ENCODE results near the gene ALG3. TPM values are rescaled to one million over a fixed set of nuclear protein-coding genes. Genes with fewer than 3 reads are reported as not detected.

The ALG3 gene
- total RNA-seq, 1 experiment from 2014 or later, result 68.8 TPM

- ChIA-PET CTCF (interaction anchor here (0.6 to 0.9 kb wide), 3 partner anchors 10 to 13 kb away, joined by 3 to 11 read pairs (median 3); no protein-coding TSS in a partner anchor), POLR2A (ENCODE audit: low non-redundant PET) (no interaction called here)
- intact Hi-C loops (cut with micrococcal nuclease; ENCODE audit: unreplicated experiment), result loop anchor here (2.0 to 5.0 kb wide), 2 partner anchors 117 to 355 kb away; no protein-coding TSS in a partner anchor
- Histone ChIP-seq H3K36me3 (ENCODE audit: insufficient read depth, low read length, poor library complexity, severe bottlenecking) (peaks cover 9% of the 10 kb centered on the region), H3K9me3 (ENCODE audit: low read depth, low read length, poor library complexity, severe bottlenecking) (no peaks in the 10 kb centered on the region), H3K4me3 (ENCODE audit: low read depth, low read length, poor library complexity, severe bottlenecking) (peak within 1 kb of the TSS; percentile 84), H3K4me1 (ENCODE audit: insufficient read depth, low read length, poor library complexity, severe bottlenecking) (no peaks in the 10 kb centered on the region), H3K27me3 (replicated peaks; ENCODE audit: insufficient read depth, low read depth, low read length, poor library complexity) (no peaks in the 10 kb centered on the region), H3K27ac (ENCODE audit: low read depth, low read length, poor library complexity, severe bottlenecking) (peak within 1 kb of the TSS; percentile 94)
- TF ChIP-seq, protein P1, sequence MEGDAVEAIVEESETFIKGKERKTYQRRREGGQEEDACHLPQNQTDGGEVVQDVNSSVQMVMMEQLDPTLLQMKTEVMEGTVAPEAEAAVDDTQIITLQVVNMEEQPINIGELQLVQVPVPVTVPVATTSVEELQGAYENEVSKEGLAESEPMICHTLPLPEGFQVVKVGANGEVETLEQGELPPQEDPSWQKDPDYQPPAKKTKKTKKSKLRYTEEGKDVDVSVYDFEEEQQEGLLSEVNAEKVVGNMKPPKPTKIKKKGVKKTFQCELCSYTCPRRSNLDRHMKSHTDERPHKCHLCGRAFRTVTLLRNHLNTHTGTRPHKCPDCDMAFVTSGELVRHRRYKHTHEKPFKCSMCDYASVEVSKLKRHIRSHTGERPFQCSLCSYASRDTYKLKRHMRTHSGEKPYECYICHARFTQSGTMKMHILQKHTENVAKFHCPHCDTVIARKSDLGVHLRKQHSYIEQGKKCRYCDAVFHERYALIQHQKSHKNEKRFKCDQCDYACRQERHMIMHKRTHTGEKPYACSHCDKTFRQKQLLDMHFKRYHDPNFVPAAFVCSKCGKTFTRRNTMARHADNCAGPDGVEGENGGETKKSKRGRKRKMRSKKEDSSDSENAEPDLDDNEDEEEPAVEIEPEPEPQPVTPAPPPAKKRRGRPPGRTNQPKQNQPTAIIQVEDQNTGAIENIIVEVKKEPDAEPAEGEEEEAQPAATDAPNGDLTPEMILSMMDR (conservative IDR thresholded peaks at IDR 0.05; ENCODE audit: low read depth, low read length), result no peak; the same call in 1 of the 2 replicates
- TF ChIP-seq EZH2 (IDR thresholded peaks at IDR 0.05; ENCODE audit: borderline replicate concordance, low read depth, low read length, poor library complexity, severe bottlenecking), result no peak
- TSS peak; percentile 42 for BruUV-seq (replicated peaks)
- DNase-seq (ENCODE audit: low spot score), result peak; percentile 97
Measured at GRCh38 chr3:184249412-184250166, 827 bp upstream of the ALG3 start, which contains the start of gene EEF1AKMT4. EEF1AKMT4 (plus strand) TSS chr3:184249672; CDS start chr3:184249695, 23 bp downstream.

- TF ChIP-seq, protein P1 (conservative IDR thresholded peaks at IDR 0.05; ENCODE audit: low read depth, low read length), result no peak
- no peak for TF ChIP-seq EZH2 (IDR thresholded peaks at IDR 0.05; ENCODE audit: borderline replicate concordance, low read depth, low read length, poor library complexity, severe bottlenecking)
- POLR2A ChIA-PET (ENCODE audit: low non-redundant PET), result interaction anchor here (1.2 kb wide), 1 partner anchor 391 kb away, joined by 6 read pairs; no protein-coding TSS in a partner anchor
- no TSS peak for BruUV-seq (replicated peaks)
- Histone ChIP-seq H3K4me1 (ENCODE audit: insufficient read depth, low read length, poor library complexity, severe bottlenecking) (no peaks in the 10 kb centered on the region), H3K27ac (ENCODE audit: low read depth, low read length, poor library complexity, severe bottlenecking) (no peak overlapping the region), H3K9me3 (ENCODE audit: low read depth, low read length, poor library complexity, severe bottlenecking) (no peaks in the 10 kb centered on the region), H3K27me3 (replicated peaks; ENCODE audit: insufficient read depth, low read depth, low read length, poor library complexity) (no peaks in the 10 kb centered on the region), H3K36me3 (ENCODE audit: insufficient read depth, low read length, poor library complexity, severe bottlenecking) (peaks cover 32% of the 10 kb centered on the region), H3K4me3 (ENCODE audit: low read depth, low read length, poor library complexity, severe bottlenecking) (no peak overlapping the region)
- no peak for DNase-seq (ENCODE audit: low spot score)
- intact Hi-C loops (cut with micrococcal nuclease; ENCODE audit: unreplicated experiment), result no loop called here
- CTCF ChIA-PET, result no interaction called here
Measured at GRCh38 chr3:184242297-184242685, 6.5 kb downstream of the ALG3 start.

DNA sequence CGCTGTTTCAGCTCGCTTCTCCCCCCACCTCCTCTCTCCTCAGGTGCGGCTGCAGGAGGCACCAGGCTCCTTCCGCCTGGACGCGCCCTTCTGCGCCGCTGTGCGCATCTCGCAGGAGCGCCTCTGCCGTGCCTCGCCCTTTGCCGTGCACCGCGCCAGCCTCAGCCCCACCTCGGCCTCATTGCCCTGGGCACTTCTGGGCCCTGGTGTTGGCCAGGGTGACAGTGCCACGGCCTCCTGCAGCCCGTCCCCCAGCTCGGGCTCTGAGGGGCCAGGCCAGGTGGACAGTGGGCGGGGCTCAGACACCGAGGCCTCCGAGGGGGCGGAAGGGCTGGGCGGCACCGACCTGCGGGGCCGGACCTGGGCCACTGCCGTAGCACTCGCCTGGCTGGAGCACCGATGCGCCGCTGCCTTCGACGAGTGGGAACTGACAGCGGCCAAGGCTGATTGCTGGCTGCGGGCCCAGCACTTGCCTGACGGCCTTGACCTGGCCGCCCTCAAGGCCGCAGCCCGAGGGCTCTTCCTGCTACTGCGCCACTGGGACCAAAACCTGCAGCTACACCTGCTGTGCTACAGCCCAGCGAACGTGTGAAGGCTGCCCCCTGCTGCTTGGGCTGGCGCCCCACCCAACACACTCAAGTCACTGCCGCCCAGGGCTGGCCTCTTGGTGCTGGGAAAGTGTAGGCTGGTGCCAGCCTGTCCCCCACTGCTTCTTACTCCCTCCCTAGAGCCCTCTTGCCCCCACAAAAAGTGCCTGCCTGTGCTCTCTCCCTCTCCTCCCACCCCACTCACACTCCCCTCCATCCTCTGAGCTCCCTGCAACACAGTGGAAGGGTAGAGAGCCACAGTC is 7.1 kb downstream of the ALG3 start:
- no TSS peak for BruUV-seq (replicated peaks)
- H3K4me3 ChIP-seq (ENCODE audit: low read depth, low read length, poor library complexity, severe bottlenecking), result no peak overlapping the region

More for the DNA sequence above, 7.1 kb downstream of the ALG3 start:
- peaks cover 32% of the 10 kb centered on the region for H3K36me3 ChIP-seq (ENCODE audit: insufficient read depth, low read length, poor library complexity, severe bottlenecking)
- no peaks in the 10 kb centered on the region for H3K9me3 ChIP-seq (ENCODE audit: low read depth, low read length, poor library complexity, severe bottlenecking)
- H3K27me3 ChIP-seq (replicated peaks; ENCODE audit: insufficient read depth, low read depth, low read length, poor library complexity), result no peaks in the 10 kb centered on the region
- no peak overlapping the region for H3K27ac ChIP-seq (ENCODE audit: low read depth, low read length, poor library complexity, severe bottlenecking)
- ChIA-PET CTCF (no interaction called here), POLR2A (ENCODE audit: low non-redundant PET) (interaction anchor here (1.2 kb wide), 1 partner anchor 391 kb away, joined by 6 read pairs; no protein-coding TSS in a partner anchor)
- no peak for DNase-seq (ENCODE audit: low spot score)
- no peaks in the 10 kb centered on the region for H3K4me1 ChIP-seq (ENCODE audit: insufficient read depth, low read length, poor library complexity, severe bottlenecking)
- TF ChIP-seq, protein P1 (conservative IDR thresholded peaks at IDR 0.05; ENCODE audit: low read depth, low read length), result peak; percentile 34; the same call in 1 of the 2 replicates
- no peak for TF ChIP-seq EZH2 (IDR thresholded peaks at IDR 0.05; ENCODE audit: borderline replicate concordance, low read depth, low read length, poor library complexity, severe bottlenecking)
- intact Hi-C loops (cut with micrococcal nuclease; ENCODE audit: unreplicated experiment), result no loop called here

Measured in A673 (cell line).